GM23338 (cell line): Measurements from ENCODE around the gene ANKFY1. TPM values are rescaled to one million over a fixed set of nuclear protein-coding genes. Genes with fewer than 3 reads are reported as not detected.

Source experiments
- ATAC-seq: fragments of 200-7000 bp; cut with Tn5 transposase; 3 replicates; pipeline ENCODE4 v1.9.1; 2020
- DNase-seq: peaks from one replicate; pipeline ENCODE4 v3.0.0-alpha.2; 2015; ENCODE audit warnings: low spot score
- H2AFZ ChIP-seq: fragments of 200-600 bp; sonication (generic); 2 replicates; pipeline ENCODE4 v1.8.0; 2016; ENCODE audit warnings: antibody characterized with exemption, mild to moderate bottlenecking, moderate library complexity
- H3F3A ChIP-seq: fragments of 200-600 bp; sonication (generic); replicated peaks from 2 replicates; pipeline ENCODE4 v1.8.0; 2017; ENCODE audit warnings: antibody characterized with exemption, mixed run types, low read depth
- H3K27ac ChIP-seq: fragments of 200-600 bp; sonication (generic); 2 replicates; pipeline ENCODE4 v1.6.1; 2016; ENCODE audit warnings: low read depth
- H3K27me3 ChIP-seq: fragments of 200-600 bp; sonication (generic); 2 replicates; pipeline ENCODE4 v1.8.0; 2016; ENCODE audit warnings: mild to moderate bottlenecking, mixed run types, moderate library complexity; ENCODE audit not compliant: insufficient read depth
- H3K36me3 ChIP-seq: fragments of 200-600 bp; sonication (generic); 2 replicates; pipeline ENCODE4 v1.8.0; 2016; ENCODE audit warnings: mild to moderate bottlenecking; ENCODE audit not compliant: insufficient read depth
- H3K4me1 ChIP-seq: fragments of 200-600 bp; sonication (generic); 2 replicates; pipeline ENCODE4 v1.8.0; 2016; ENCODE audit warnings: mild to moderate bottlenecking, moderate library complexity; ENCODE audit not compliant: insufficient read depth
- H3K4me2 ChIP-seq: fragments of 200-600 bp; sonication (generic); 2 replicates; pipeline ENCODE4 v1.7.1; 2017; ENCODE audit warnings: mixed run types
- H3K4me3 ChIP-seq: fragments of 200-600 bp; sonication (generic); 2 replicates; pipeline ENCODE4 v1.6.1; 2016; ENCODE audit warnings: mixed run types
- H3K79me2 ChIP-seq: fragments of 200-600 bp; sonication (generic); replicated peaks from 2 replicates; pipeline ENCODE4 v1.8.0; 2017; ENCODE audit warnings: mild to moderate bottlenecking; ENCODE audit not compliant: insufficient read depth
- H3K9me2 ChIP-seq: fragments of 200-600 bp; sonication (generic); 2 replicates; pipeline ENCODE4 v1.8.0; 2017; ENCODE audit not compliant: insufficient read depth
- H4K20me1 ChIP-seq: fragments of 200-600 bp; sonication (generic); replicated peaks from 2 replicates; pipeline ENCODE4 v1.8.0; 2017; ENCODE audit warnings: mild to moderate bottlenecking; ENCODE audit not compliant: insufficient read depth
- H3K27ac Mint-ChIP-seq: 2 replicates; pipeline ENCODE4 v1.8.0; 2020; ENCODE audit warnings: inconsistent platforms, mild to moderate bottlenecking, moderate library complexity, mixed read lengths
- H3K27me3 Mint-ChIP-seq: 3 replicates; pipeline ENCODE4 v1.8.0; 2022; ENCODE audit warnings: low read depth, mild to moderate bottlenecking, moderate library complexity, mixed read lengths, inconsistent platforms; ENCODE audit not compliant: insufficient read depth, poor library complexity
- H3K36me3 Mint-ChIP-seq: 3 replicates; pipeline ENCODE4 v1.8.0; 2021; ENCODE audit warnings: low read depth, mild to moderate bottlenecking, inconsistent platforms, moderate library complexity, mixed read lengths
- H3K4me1 Mint-ChIP-seq: 3 replicates; pipeline ENCODE4 v1.8.0; 2020; ENCODE audit warnings: mild to moderate bottlenecking, inconsistent platforms, mixed read lengths
- H3K4me3 Mint-ChIP-seq: 3 replicates; pipeline ENCODE4 v1.8.0; 2021; ENCODE audit warnings: moderate library complexity, mild to moderate bottlenecking, inconsistent platforms, mixed read lengths
- H3K9me3 Mint-ChIP-seq: 3 replicates; pipeline ENCODE4 v1.8.0; 2020; ENCODE audit warnings: moderate library complexity, mild to moderate bottlenecking, inconsistent platforms, mixed read lengths
- JUNB ChIP-seq: IDR thresholded peaks from one replicate; pipeline ENCODE4 v1.6.1; 2016; ENCODE audit warnings: antibody characterized with exemption; ENCODE audit not compliant: unreplicated experiment
- NANOG ChIP-seq: IDR thresholded peaks from 2 replicates; pipeline ENCODE4 v1.6.1; 2016; ENCODE audit warnings: antibody characterized with exemption, borderline replicate concordance
- STAT1 ChIP-seq: IDR thresholded peaks from one replicate; pipeline ENCODE4 v1.6.1; 2016; ENCODE audit warnings: antibody characterized with exemption; ENCODE audit not compliant: unreplicated experiment
- polyA plus RNA-seq: library from polyadenylated mRNA; unstranded; fragments of >200 nt; fragmentation: Nextera tagmentation; extraction: Ambion mirVana; gene quantifications from 2 replicates; pipeline ENCODE4 v1.2.1, GENCODE V29; 2016
- total RNA-seq: library from RNA; depleted of rRNA; stranded (reverse); fragments of >200 nt; shearing (Covaris generic); gene quantifications from 2 replicates; pipeline ENCODE4 v1.2.3, GENCODE V29; 2014
- TF ChIP-seq, protein P1 (sequence below): fragments of 250-450 bp; sonication (Bioruptor Pico); IDR thresholded peaks from 2 replicates; pipeline ENCODE4 v1.5.0; 2020; ENCODE audit warnings: mild to moderate bottlenecking, moderate library complexity
- TF ChIP-seq, protein P2 (sequence below), 2 experiments: fragments of 200-600 bp in 1 of 2; sonication (generic) in 1 of 2; conservative IDR thresholded peaks; 2 replicates each; pipeline versions ENCODE4 v1.5.1 to v1.6.1; 2016 to 2017; ENCODE audit warnings: antibody characterized with exemption in 2 of 2, low read depth in 2 of 2, mild to moderate bottlenecking in 2 of 2, moderate library complexity in 1 of 2
- TF ChIP-seq, protein P3 (sequence below): IDR thresholded peaks from one replicate; pipeline ENCODE4 v1.6.1; 2018; ENCODE audit warnings: antibody characterized with exemption; ENCODE audit not compliant: unreplicated experiment

ANKFY1 gene
- total and polyA plus RNA-seq, 2 experiments from 2014 or later = 12.9 to 44.4 TPM

DNA sequence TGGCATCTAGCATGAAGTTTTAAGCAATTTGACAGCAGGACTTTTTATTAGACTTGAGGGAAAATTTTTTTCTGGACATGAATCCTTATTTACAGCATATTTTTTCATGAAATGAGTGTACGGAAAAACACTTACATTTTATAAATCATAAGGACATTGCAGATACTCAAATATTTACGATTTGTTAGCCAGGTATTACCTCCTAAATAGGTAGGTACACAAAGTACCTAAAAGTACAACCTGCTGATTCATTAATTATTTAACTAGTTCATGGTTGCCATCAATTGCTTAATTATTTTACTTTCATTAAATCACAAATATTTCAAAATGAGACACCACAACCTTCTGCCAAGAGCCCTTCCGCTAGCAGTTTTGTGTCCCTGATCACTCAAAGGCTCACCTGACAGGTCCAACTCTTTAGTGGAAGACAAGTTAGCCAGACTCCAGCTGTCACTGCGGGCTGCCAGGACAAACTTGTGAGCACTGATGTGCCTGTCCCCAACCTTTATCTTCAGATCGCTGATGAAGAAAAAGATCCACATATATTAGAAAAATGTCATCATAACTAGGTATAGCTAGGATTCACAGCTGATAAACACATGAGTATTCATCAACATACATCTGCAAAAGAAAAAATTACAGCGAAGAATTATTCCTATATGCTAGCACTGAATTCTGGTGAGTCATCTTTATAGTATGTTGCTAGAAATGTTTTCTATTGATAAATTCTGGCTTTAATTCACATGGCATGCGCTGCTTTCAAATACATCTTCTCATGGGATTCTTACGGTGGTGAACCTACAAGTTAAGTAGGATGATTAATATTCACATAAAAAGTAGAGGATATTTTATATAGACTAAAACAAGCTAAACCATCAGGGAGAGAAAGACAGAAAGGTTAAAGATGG lies 28.2 kb downstream of the ANKFY1 start:
- no peaks in the 10 kb centered on the region for H3K4me1 ChIP-seq
- no peak overlapping the region for H3K4me3 ChIP-seq
- Mint-ChIP-seq H3K9me3 (no peaks in the 10 kb centered on the region), H3K36me3 (peaks cover 42% of the 10 kb centered on the region), H3K4me3 (no peak overlapping the region), H3K27me3 (peaks cover 2% of the 10 kb centered on the region), H3K4me1 (no peaks in the 10 kb centered on the region), H3K27ac (no peak overlapping the region)
- ATAC-seq (no peak), DNase-seq (no peak)
- H3K36me3 ChIP-seq = peaks cover 5% of the 10 kb centered on the region
- H3K27ac ChIP-seq = no peak overlapping the region
- 0 out of 2 replicates have a peak, but pooled peaks cover 8% of the 10 kb centered on the region for H3K79me2 ChIP-seq
- no peak overlapping the region for H2AFZ ChIP-seq
- H3K27me3 ChIP-seq = no peaks in the 10 kb centered on the region
- no peaks in the 10 kb centered on the region for H3K9me2 ChIP-seq
- H4K20me1 ChIP-seq = peaks cover 4% of the 10 kb centered on the region; the same call in 1 of the 2 replicates
- H3F3A ChIP-seq = no peaks in the 10 kb centered on the region
- no peak overlapping the region for H3K4me2 ChIP-seq
- TF ChIP-seq JUNB = no peak
- TF ChIP-seq NANOG = no peak
- TF ChIP-seq, protein P1, sequence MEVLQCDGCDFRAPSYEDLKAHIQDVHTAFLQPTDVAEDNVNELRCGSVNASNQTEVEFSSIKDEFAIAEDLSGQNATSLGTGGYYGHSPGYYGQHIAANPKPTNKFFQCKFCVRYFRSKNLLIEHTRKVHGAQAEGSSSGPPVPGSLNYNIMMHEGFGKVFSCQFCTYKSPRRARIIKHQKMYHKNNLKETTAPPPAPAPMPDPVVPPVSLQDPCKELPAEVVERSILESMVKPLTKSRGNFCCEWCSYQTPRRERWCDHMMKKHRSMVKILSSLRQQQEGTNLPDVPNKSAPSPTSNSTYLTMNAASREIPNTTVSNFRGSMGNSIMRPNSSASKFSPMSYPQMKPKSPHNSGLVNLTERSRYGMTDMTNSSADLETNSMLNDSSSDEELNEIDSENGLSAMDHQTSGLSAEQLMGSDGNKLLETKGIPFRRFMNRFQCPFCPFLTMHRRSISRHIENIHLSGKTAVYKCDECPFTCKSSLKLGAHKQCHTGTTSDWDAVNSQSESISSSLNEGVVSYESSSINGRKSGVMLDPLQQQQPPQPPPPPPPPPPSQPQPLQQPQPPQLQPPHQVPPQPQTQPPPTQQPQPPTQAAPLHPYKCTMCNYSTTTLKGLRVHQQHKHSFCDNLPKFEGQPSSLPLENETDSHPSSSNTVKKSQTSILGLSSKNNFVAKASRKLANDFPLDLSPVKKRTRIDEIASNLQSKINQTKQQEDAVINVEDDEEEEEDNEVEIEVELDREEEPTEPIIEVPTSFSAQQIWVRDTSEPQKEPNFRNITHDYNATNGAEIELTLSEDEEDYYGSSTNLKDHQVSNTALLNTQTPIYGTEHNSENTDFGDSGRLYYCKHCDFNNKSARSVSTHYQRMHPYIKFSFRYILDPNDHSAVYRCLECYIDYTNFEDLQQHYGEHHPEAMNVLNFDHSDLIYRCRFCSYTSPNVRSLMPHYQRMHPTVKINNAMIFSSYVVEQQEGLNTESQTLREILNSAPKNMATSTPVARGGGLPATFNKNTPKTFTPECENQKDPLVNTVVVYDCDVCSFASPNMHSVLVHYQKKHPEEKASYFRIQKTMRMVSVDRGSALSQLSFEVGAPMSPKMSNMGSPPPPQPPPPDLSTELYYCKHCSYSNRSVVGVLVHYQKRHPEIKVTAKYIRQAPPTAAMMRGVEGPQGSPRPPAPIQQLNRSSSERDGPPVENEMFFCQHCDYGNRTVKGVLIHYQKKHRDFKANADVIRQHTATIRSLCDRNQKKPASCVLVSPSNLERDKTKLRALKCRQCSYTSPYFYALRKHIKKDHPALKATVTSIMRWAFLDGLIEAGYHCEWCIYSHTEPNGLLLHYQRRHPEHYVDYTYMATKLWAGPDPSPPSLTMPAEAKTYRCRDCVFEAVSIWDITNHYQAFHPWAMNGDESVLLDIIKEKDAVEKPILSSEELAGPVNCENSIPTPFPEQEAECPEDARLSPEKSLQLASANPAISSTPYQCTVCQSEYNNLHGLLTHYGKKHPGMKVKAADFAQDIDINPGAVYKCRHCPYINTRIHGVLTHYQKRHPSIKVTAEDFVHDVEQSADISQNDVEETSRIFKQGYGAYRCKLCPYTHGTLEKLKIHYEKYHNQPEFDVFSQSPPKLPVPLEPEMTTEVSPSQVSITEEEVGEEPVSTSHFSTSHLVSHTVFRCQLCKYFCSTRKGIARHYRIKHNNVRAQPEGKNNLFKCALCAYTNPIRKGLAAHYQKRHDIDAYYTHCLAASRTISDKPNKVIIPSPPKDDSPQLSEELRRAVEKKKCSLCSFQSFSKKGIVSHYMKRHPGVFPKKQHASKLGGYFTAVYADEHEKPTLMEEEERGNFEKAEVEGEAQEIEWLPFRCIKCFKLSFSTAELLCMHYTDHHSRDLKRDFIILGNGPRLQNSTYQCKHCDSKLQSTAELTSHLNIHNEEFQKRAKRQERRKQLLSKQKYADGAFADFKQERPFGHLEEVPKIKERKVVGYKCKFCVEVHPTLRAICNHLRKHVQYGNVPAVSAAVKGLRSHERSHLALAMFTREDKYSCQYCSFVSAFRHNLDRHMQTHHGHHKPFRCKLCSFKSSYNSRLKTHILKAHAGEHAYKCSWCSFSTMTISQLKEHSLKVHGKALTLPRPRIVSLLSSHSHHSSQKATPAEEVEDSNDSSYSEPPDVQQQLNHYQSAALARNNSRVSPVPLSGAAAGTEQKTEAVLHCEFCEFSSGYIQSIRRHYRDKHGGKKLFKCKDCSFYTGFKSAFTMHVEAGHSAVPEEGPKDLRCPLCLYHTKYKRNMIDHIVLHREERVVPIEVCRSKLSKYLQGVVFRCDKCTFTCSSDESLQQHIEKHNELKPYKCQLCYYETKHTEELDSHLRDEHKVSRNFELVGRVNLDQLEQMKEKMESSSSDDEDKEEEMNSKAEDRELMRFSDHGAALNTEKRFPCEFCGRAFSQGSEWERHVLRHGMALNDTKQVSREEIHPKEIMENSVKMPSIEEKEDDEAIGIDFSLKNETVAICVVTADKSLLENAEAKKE = no peak

DNA sequence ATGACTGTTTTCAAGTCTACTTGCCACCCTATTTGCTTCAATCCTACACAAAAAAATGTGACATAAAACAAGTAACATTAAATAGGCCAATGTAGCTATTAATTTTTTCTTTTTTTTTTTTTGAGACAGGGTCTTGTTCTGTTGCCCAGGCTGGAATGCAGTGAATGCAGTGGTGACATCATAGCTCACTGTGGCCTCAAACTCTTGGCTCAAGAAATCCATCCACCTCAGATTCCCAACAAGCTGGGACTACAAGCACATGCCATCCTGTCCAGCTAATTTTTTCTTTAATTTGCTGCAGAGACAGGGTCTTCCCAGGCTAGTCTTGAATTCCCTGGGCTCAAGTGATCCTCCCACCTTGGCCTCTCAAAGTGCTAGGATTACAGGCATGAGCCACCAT lies 29.4 kb downstream of the ANKFY1 start:
- H3K4me3 ChIP-seq = no peak overlapping the region
- no peak overlapping the region for H2AFZ ChIP-seq
- Mint-ChIP-seq H3K4me1 (no peaks in the 10 kb centered on the region), H3K27me3 (no peaks in the 10 kb centered on the region), H3K4me3 (no peak overlapping the region), H3K9me3 (no peaks in the 10 kb centered on the region), H3K27ac (no peak overlapping the region), H3K36me3 (peaks cover 36% of the 10 kb centered on the region; the same call in 2 of the 3 replicates)
- peaks cover 4% of the 10 kb centered on the region; the same call in 1 of the 2 replicates for H4K20me1 ChIP-seq
- H3K36me3 ChIP-seq = peaks cover 4% of the 10 kb centered on the region
- H3K79me2 ChIP-seq = 0 out of 2 replicates have a peak, but pooled peaks cover 8% of the 10 kb centered on the region
- no peak for DNase-seq
- H3K4me2 ChIP-seq = no peak overlapping the region
- H3K4me1 ChIP-seq = no peaks in the 10 kb centered on the region
- H3K9me2 ChIP-seq = no peaks in the 10 kb centered on the region
- H3K27ac ChIP-seq = no peak overlapping the region
- H3K27me3 ChIP-seq = no peaks in the 10 kb centered on the region
- H3F3A ChIP-seq = no peaks in the 10 kb centered on the region
- no peak for ATAC-seq
- TF ChIP-seq, protein P2, sequence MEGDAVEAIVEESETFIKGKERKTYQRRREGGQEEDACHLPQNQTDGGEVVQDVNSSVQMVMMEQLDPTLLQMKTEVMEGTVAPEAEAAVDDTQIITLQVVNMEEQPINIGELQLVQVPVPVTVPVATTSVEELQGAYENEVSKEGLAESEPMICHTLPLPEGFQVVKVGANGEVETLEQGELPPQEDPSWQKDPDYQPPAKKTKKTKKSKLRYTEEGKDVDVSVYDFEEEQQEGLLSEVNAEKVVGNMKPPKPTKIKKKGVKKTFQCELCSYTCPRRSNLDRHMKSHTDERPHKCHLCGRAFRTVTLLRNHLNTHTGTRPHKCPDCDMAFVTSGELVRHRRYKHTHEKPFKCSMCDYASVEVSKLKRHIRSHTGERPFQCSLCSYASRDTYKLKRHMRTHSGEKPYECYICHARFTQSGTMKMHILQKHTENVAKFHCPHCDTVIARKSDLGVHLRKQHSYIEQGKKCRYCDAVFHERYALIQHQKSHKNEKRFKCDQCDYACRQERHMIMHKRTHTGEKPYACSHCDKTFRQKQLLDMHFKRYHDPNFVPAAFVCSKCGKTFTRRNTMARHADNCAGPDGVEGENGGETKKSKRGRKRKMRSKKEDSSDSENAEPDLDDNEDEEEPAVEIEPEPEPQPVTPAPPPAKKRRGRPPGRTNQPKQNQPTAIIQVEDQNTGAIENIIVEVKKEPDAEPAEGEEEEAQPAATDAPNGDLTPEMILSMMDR (conservative IDR thresholded peaks at IDR 0.05; ENCODE audit: low read depth in 2 of 2) = no peak
- TF ChIP-seq STAT1 = no peak
- TF ChIP-seq, protein P3, sequence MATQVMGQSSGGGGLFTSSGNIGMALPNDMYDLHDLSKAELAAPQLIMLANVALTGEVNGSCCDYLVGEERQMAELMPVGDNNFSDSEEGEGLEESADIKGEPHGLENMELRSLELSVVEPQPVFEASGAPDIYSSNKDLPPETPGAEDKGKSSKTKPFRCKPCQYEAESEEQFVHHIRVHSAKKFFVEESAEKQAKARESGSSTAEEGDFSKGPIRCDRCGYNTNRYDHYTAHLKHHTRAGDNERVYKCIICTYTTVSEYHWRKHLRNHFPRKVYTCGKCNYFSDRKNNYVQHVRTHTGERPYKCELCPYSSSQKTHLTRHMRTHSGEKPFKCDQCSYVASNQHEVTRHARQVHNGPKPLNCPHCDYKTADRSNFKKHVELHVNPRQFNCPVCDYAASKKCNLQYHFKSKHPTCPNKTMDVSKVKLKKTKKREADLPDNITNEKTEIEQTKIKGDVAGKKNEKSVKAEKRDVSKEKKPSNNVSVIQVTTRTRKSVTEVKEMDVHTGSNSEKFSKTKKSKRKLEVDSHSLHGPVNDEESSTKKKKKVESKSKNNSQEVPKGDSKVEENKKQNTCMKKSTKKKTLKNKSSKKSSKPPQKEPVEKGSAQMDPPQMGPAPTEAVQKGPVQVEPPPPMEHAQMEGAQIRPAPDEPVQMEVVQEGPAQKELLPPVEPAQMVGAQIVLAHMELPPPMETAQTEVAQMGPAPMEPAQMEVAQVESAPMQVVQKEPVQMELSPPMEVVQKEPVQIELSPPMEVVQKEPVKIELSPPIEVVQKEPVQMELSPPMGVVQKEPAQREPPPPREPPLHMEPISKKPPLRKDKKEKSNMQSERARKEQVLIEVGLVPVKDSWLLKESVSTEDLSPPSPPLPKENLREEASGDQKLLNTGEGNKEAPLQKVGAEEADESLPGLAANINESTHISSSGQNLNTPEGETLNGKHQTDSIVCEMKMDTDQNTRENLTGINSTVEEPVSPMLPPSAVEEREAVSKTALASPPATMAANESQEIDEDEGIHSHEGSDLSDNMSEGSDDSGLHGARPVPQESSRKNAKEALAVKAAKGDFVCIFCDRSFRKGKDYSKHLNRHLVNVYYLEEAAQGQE = no peak
